NCI-H2196 treated with DMSO at 0.1 percent for 48 hours (cell line): ENCODE results near the gene FNDC3A.

Source experiments
- DNase-seq: peaks from one replicate; lab custom pipeline; 2025; ENCODE audit not compliant: unreplicated experiment; lab: John Stamatoyannopoulos, UW

FNDC3A gene

GRCh38 chr13:49246850-49247642, 271.3 kb downstream of the FNDC3A start:
- DNase-seq = no peak

- peak; percentile 68 for DNase-seq
Measured at GRCh38 chr13:49247643-49248621, 272.2 kb downstream of the FNDC3A start, which contains the start of gene CDADC1. Gene CDADC1 (plus strand): TSS chr13:49247925. CDS start chr13:49248038, 113 bp downstream.

GRCh38 chr13:49248622-49249002, 272.9 kb downstream of the FNDC3A start:
- no peak for DNase-seq

GRCh38 chr13:49251326-49251725, 275.6 kb downstream of the FNDC3A start:
- DNase-seq = no peak

GRCh38 chr13:49253310-49253709, 277.6 kb downstream of the FNDC3A start:
- DNase-seq = no peak

- no peak for DNase-seq
Measured at GRCh38 chr13:49254007-49254406, 278.3 kb downstream of the FNDC3A start.

- no peak for DNase-seq
Measured at GRCh38 chr13:49256841-49257240, 281.1 kb downstream of the FNDC3A start.

GRCh38 chr13:49258089-49258796, 282.5 kb downstream of the FNDC3A start:
- no peak for DNase-seq
